GM21367 (cell line): ENCODE measurements around the gene GZMH.
"Not testable (repeated sequence)": the region's sequence is repeated elsewhere in the genome, so short reads cannot be mapped to it uniquely, and the experiment has no call there.

Experiments used
- ATAC-seq: cut with Tn5 transposase; IDR thresholded peaks from one replicate; pipeline ENCODE4 v1.9.1; 2021; ENCODE audit not compliant: unreplicated experiment

The GZMH gene

GRCh38 chr14:24609655-24610344 is at the start of gene GZMH:
TSS of gene GZMH (minus strand) at chr14:24609685. CDS start at chr14:24609613, 72 bp downstream.
- ATAC-seq, result peak; percentile 43

GRCh38 chr14:24648361-24648760 is 38.9 kb upstream of the GZMH start:
- not testable (repeated sequence) for ATAC-seq

GRCh38 chr14:24639905-24640304 is 30.4 kb upstream of the GZMH start:
- ATAC-seq, result no peak

GRCh38 chr14:24639270-24639669 is 29.8 kb upstream of the GZMH start:
- no peak for ATAC-seq

- ATAC-seq, result no peak
Observed at GRCh38 chr14:24634158-24634557, 24.7 kb upstream of the GZMH start, which contains the start of gene GZMB. TSS of gene GZMB (minus strand) at chr14:24634190. CDS start at chr14:24634160, 30 bp downstream.

DNA sequence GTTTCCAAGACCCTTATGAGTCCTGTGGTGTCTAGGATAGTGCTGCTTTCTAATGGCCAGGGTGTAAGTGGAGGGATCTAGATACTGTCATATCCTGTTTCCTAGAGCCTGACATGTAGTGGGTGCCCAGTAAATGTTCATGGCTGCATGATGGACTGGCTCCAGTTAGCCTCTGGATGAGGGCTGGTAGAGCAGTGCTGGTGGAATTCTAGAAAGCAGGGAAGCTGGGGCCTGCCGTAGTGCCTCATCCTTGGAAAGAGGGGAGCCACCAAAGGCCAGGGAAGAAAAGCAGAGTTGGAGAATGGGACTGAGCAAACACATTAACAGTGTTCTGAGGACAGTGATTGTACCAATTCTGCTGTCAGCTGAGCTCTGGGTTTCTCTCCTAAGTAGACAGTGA is 23.9 kb upstream of the GZMH start:
- ATAC-seq, result no peak

- ATAC-seq, result no peak
Observed at GRCh38 chr14:24632761-24633160, 23.3 kb upstream of the GZMH start.

DNA sequence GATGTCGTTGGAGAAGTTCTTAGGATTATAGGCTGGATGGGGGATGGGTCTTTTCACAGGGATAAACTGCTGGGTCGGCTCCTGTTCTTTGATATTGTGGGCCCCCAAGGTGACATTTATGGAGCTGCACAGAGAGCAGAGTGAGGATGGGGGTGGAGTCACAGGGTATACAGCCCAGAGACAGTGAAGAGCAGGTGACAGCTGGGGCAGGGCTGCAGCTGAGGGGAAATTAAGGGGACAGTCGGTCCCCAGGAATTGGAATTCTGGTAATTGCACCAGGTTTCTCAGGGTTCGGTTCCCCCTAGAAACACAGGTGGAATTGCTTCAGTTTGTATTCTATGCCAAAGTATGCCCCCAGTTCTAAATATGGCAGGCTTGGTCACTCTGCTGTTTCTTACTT is 22.9 kb upstream of the GZMH start:
- no peak for ATAC-seq

DNA sequence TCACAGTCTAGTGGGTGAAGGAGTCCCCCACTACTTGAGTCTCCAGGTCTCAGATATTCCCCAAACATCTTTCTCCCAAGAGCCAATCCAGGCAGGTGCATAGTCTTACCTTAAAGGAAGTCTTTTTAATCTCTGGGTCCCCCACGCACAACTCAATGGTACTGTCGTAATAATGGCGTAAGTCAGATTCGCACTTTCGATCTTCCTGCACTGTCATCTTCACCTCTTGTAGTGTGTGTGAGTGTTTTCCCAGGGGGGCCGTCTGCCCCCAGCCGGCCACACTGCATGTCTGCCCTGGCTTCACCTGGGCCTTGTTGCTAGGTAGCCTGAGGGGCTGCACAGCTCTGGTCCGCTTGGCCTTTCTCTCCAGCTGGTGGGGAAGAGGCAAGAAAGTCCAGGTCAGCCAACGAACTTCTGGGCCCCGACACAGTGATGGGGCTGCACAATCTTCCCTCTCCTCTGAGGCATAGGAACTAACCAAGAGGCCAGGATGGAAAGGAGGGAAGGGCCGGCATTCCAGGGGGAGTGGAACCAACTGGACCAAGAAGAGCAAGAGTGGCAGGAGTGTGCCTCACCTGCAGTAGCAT is 22.4 kb upstream of the GZMH start:
- no peak for ATAC-seq

GRCh38 chr14:24630872-24631477 is 21.5 kb upstream of the GZMH start:
- ATAC-seq, result no peak

- ATAC-seq, result no peak
Observed at GRCh38 chr14:24630087-24630871, 20.8 kb upstream of the GZMH start.

GRCh38 chr14:24629521-24629920 is 20.0 kb upstream of the GZMH start:
- ATAC-seq, result no peak

- no peak for ATAC-seq
Observed at GRCh38 chr14:24613747-24614146, 4.3 kb upstream of the GZMH start.

- no peak for ATAC-seq
Observed at GRCh38 chr14:24613241-24613640, 3.8 kb upstream of the GZMH start.

DNA sequence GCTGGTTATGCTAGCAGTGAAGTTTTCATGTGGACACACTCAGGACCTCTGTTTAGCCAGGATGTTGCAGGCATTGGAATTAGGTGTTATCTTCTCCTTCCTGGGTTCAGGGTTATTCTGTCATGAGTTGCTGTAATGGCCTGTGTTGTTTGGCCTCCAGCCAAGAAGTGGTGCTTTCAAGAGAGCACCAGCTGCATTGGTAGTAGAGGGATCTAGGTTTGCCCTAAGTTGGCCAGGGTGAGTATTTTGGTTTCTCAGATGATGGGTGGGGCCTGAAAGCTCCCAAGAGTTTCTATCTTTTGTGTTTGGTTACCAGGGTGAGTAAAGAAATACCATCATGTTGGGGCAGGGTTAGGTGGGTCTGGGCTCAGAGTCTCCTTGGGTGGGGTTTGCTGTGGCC is 2.7 kb upstream of the GZMH start:
- ATAC-seq, result no peak

- no peak for ATAC-seq
Observed at GRCh38 chr14:24607635-24608514, 1.6 kb downstream of the GZMH start.

DNA sequence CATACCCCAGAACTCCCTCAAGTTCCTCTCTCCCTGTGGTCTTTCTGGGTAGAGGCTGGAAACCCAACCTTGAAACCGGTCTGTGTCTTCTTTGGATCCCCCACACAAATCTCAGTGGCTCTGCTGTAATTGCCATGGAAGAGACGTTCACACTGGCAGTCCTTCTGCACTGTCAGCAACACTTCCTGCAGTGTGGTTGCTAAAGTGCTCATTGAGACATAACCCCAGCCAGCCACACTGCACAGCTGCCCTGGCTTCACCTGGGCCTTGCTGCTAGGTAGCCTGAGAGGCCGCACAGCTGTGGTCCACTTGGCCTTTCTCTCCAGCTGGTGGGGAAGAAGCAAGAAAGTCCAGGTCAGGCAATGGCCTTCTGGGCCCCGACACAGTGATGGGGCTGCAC is 2.4 kb downstream of the GZMH start:
- ATAC-seq, result no peak

DNA sequence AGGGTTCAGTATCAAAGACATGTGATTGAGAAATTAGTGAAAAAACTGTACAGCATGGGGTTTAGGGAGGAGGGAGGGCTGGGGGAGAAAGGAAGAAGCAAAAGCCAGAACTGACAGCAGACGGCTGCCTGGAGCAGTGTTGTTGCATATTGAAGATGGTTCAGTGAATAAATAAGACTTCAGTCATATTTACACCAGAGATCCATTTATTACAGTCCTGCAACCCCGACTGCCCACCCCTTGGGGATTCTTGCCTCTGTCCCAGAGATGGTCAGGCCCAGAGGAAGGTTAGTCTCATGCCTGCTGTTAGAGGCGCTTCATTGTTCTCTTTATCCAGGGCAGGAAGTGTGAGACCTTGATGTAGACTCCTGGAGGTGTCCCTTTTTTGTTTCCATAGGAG is 3.2 kb downstream of the GZMH start:
- no peak for ATAC-seq

DNA sequence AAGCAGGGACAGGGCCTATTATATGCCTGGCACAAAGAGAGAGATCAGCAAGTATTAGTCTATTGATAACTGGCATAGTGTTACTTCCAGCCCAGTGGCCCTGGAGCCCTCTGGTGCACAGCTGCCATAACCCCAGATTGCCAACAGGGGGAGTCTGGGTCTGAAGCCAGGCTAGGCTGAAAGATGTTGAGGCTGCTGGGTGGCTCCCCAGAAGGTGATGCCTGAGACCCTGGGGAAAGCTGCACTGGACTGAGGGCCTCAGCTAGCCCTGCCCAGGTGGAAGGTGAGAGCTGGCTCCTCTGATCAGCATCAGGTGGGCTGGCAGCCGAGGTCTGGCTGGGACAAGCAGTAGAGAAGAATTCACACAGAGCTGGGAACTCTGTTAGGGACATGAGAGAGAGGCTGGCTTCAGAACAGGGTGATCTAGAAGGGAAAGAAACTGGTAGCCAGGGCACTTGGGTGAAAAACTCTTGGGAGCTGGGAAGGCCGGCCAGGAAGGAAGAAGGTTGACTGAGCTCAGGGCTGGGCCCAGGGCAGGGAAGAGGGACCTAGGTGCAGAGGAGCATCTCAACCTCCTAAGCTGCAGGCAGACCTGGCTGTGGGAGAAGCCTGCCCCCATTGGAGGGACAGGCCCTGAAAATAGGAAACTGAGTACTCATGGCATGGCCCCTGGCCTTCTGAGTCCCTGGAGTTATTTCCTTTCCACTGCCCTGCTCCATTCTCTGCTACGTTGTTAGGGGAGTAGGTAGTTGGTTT is 3.9 kb downstream of the GZMH start:
- ATAC-seq, result peak; percentile 85

DNA sequence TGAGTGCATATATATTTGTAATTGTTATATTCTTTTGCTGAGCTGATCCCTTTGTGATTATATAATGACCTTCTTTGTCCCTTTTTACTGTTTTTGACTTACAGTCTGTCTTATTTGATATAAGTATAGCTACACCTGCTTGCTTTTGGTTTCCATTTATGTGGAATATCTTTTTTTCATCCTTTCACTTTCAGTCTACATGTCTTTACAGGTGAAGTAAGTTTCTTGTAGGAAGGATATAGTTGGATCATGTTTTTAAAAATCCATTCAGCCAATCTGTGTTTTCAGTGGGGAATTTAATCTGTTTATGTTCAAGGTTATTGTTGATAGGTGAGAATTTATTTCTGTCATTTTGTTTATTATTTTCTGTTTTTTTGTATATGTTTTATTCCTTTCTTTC is 12.1 kb downstream of the GZMH start:
- no peak for ATAC-seq
